ENCODE results near the gene PKD1L1.

Gene PKD1L1

GRCh38 chr7:47882635-47883034, 65.6 kb downstream of the PKD1L1 start:
- H3K27me3 ChIP-seq = no peaks in the 10 kb centered on the region
- no peak overlapping the region for H3K4me3 ChIP-seq
- H3K9me3 ChIP-seq = no peaks in the 10 kb centered on the region
- no peaks in the 10 kb centered on the region for H3K36me3 ChIP-seq
- H4K20me1 ChIP-seq = no peaks in the 10 kb centered on the region
- no peaks in the 10 kb centered on the region for H3K4me1 ChIP-seq
- TF ChIP-seq Cebpa-rat (IDR thresholded peaks at IDR 0.05) = no peak
- H3K9ac ChIP-seq = no peak overlapping the region
- no peak overlapping the region for H3K4me2 ChIP-seq
- H3K27ac ChIP-seq = no peak overlapping the region

- Histone ChIP-seq H3K4me2 (no peak overlapping the region), H3K4me3 (no peak overlapping the region), H3K27ac (no peak overlapping the region), H3K9me3 (no peaks in the 10 kb centered on the region), H3K36me3 (no peaks in the 10 kb centered on the region), H4K20me1 (no peaks in the 10 kb centered on the region), H3K27me3 (no peaks in the 10 kb centered on the region), H3K9ac (no peak overlapping the region), H3K4me1 (no peaks in the 10 kb centered on the region)
- no peak for TF ChIP-seq Cebpa-rat (IDR thresholded peaks at IDR 0.05)
Observed at GRCh38 chr7:47881256-47881655, 67.0 kb downstream of the PKD1L1 start.

GRCh38 chr7:47878662-47879061, 69.6 kb downstream of the PKD1L1 start:
- Histone ChIP-seq H3K4me2 (no peak overlapping the region), H3K4me1 (no peaks in the 10 kb centered on the region), H3K4me3 (no peak overlapping the region), H3K27me3 (no peaks in the 10 kb centered on the region), H3K9ac (no peak overlapping the region), H4K20me1 (no peaks in the 10 kb centered on the region), H3K27ac (no peak overlapping the region), H3K36me3 (no peaks in the 10 kb centered on the region), H3K9me3 (no peaks in the 10 kb centered on the region)
- no peak for TF ChIP-seq Cebpa-rat (IDR thresholded peaks at IDR 0.05)

GRCh38 chr7:47877336-47877735, 70.9 kb downstream of the PKD1L1 start:
- no peaks in the 10 kb centered on the region for H3K4me1 ChIP-seq
- H3K36me3 ChIP-seq = no peaks in the 10 kb centered on the region
- H3K4me3 ChIP-seq = no peak overlapping the region
- no peak overlapping the region for H3K4me2 ChIP-seq
- TF ChIP-seq Cebpa-rat (IDR thresholded peaks at IDR 0.05) = no peak
- H3K27ac ChIP-seq = no peak overlapping the region
- no peaks in the 10 kb centered on the region for H3K9me3 ChIP-seq
- H3K27me3 ChIP-seq = no peaks in the 10 kb centered on the region
- no peaks in the 10 kb centered on the region for H4K20me1 ChIP-seq
- H3K9ac ChIP-seq = no peak overlapping the region

- no peaks in the 10 kb centered on the region for H3K36me3 ChIP-seq
Observed at GRCh38 chr7:47875998-47876744, 72.1 kb downstream of the PKD1L1 start.

GRCh38 chr7:47875406-47875805, 72.9 kb downstream of the PKD1L1 start:
- Histone ChIP-seq H3K4me3 (no peak overlapping the region), H3K9me3 (no peaks in the 10 kb centered on the region), H3K27me3 (no peaks in the 10 kb centered on the region), H3K36me3 (no peaks in the 10 kb centered on the region), H4K20me1 (no peaks in the 10 kb centered on the region), H3K4me2 (no peak overlapping the region), H3K9ac (no peak overlapping the region), H3K27ac (no peak overlapping the region), H3K4me1 (no peaks in the 10 kb centered on the region)
- TF ChIP-seq Cebpa-rat (IDR thresholded peaks at IDR 0.05) = no peak

More at GRCh38 chr7:47875998-47876744, 72.1 kb downstream of the PKD1L1 start:
- H3K27me3 ChIP-seq = no peaks in the 10 kb centered on the region
- H3K4me1 ChIP-seq = no peaks in the 10 kb centered on the region
- H3K4me2 ChIP-seq = no peak overlapping the region
- TF ChIP-seq Cebpa-rat (IDR thresholded peaks at IDR 0.05) = no peak
- H3K9ac ChIP-seq = no peak overlapping the region
- H3K27ac ChIP-seq = no peak overlapping the region
- no peaks in the 10 kb centered on the region for H4K20me1 ChIP-seq
- H3K4me3 ChIP-seq = no peak overlapping the region
- H3K9me3 ChIP-seq = no peaks in the 10 kb centered on the region

- Histone ChIP-seq H3K27ac (no peak overlapping the region), H3K9me3 (no peaks in the 10 kb centered on the region), H3K36me3 (no peaks in the 10 kb centered on the region), H3K27me3 (no peaks in the 10 kb centered on the region), H3K4me3 (no peak overlapping the region), H3K4me2 (no peak overlapping the region), H4K20me1 (no peaks in the 10 kb centered on the region), H3K9ac (no peak overlapping the region), H3K4me1 (no peaks in the 10 kb centered on the region)
- TF ChIP-seq Cebpa-rat (IDR thresholded peaks at IDR 0.05) = no peak
Observed at GRCh38 chr7:47873762-47874161, 74.5 kb downstream of the PKD1L1 start.

- TF ChIP-seq Cebpa-rat (IDR thresholded peaks at IDR 0.05) = no peak
- Histone ChIP-seq H3K9me3 (no peaks in the 10 kb centered on the region), H3K4me2 (no peak overlapping the region)
Observed at GRCh38 chr7:47867286-47867685, 81.0 kb downstream of the PKD1L1 start.

GRCh38 chr7:47866120-47866519, 82.1 kb downstream of the PKD1L1 start:
- H3K4me3 ChIP-seq = no peak overlapping the region
- H3K27ac ChIP-seq = no peak overlapping the region
- no peaks in the 10 kb centered on the region for H3K36me3 ChIP-seq
- no peaks in the 10 kb centered on the region for H3K27me3 ChIP-seq
- H3K9ac ChIP-seq = no peak overlapping the region
- no peaks in the 10 kb centered on the region for H3K9me3 ChIP-seq
- TF ChIP-seq Cebpa-rat (IDR thresholded peaks at IDR 0.05) = no peak
- no peaks in the 10 kb centered on the region for H3K4me1 ChIP-seq
- no peak overlapping the region for H3K4me2 ChIP-seq
- H4K20me1 ChIP-seq = no peaks in the 10 kb centered on the region

More at GRCh38 chr7:47867286-47867685, 81.0 kb downstream of the PKD1L1 start:
- Histone ChIP-seq H3K27ac (no peak overlapping the region), H3K27me3 (no peaks in the 10 kb centered on the region), H3K9ac (no peak overlapping the region), H3K36me3 (no peaks in the 10 kb centered on the region), H4K20me1 (no peaks in the 10 kb centered on the region), H3K4me1 (no peaks in the 10 kb centered on the region), H3K4me3 (no peak overlapping the region)

- H3K9ac ChIP-seq = no peak overlapping the region
Observed at GRCh38 chr7:47852330-47853245, 95.7 kb downstream of the PKD1L1 start.

More at GRCh38 chr7:47852330-47853245, 95.7 kb downstream of the PKD1L1 start:
- no peak overlapping the region for H3K27ac ChIP-seq
- H4K20me1 ChIP-seq = no peaks in the 10 kb centered on the region
- no peaks in the 10 kb centered on the region for H3K4me1 ChIP-seq
- H3K27me3 ChIP-seq = no peaks in the 10 kb centered on the region
- no peaks in the 10 kb centered on the region for H3K36me3 ChIP-seq
- no peaks in the 10 kb centered on the region for H3K9me3 ChIP-seq
- no peak overlapping the region for H3K4me2 ChIP-seq
- no peak overlapping the region for H3K4me3 ChIP-seq
- TF ChIP-seq Cebpa-rat (IDR thresholded peaks at IDR 0.05) = no peak
